HepG2 (cell line): ENCODE results near the gene FOCAD. TPM values are rescaled to one million over a fixed set of nuclear protein-coding genes. Genes with fewer than 3 reads are reported as not detected.

ENCODE experiments used
- ATAC-seq: fragments of 200-7000 bp; cut with Tn5 transposase; 3 replicates; pipeline ENCODE4 v1.9.1; 2020; ENCODE audit warnings: mild to moderate bottlenecking, moderate library complexity
- BruUV-seq: library from RNA; stranded (reverse); fragments of 400-500 nt; replicated peaks from 2 replicates; lab custom pipeline; 2021; lab: Mats Ljungman, UMichigan
- CTCF ChIA-PET: fragments of 300-600 bp; formaldehyde crosslinking; extraction: SDS; loops from one replicate; lab custom pipeline; 2021; ENCODE audit warnings: low total read pairs, inconsistent platforms, low intra/inter-chr PET ratio; lab: Yijun Ruan, JAX
- POLR2A ChIA-PET: fragments of 350-600 bp; sonication (Branson Sonifier 250); formaldehyde crosslinking; loops from one replicate; lab custom pipeline; 2020; ENCODE audit warnings: antibody characterized with exemption, inconsistent platforms; lab: Yijun Ruan, JAX
- DNase-seq: peaks from one replicate; pipeline ENCODE4 v3.0.0-alpha.2; 2015; ENCODE audit warnings: low spot score
- FAIRE-seq: peaks from 3 replicates; lab custom pipeline; 2011; peaks lifted over from hg19 to GRCh38; lab: Jason Lieb, UNC
- H2AFZ ChIP-seq: one replicate; pipeline ENCODE4 v1.6.1; 2011; ENCODE audit warnings: low read length, inconsistent platforms
- H3K27ac ChIP-seq: fragments of 300-600 bp; 3 replicates; pipeline ENCODE4 v1.8.0; 2011; ENCODE audit warnings: mixed run types, mild to moderate bottlenecking, mixed read lengths, low read length, inconsistent platforms; ENCODE audit not compliant: insufficient read depth; ENCODE audit errors: extremely low read length
- H3K27me3 ChIP-seq, 2 experiments: fragments of 200-600 bp in 1 of 2; 2 replicates in 1 of 2; 3 replicates in 1 of 2; pipeline versions ENCODE4 v1.6.0 to v1.8.0; 2011; ENCODE audit warnings: low read length in 2 of 2, mild to moderate bottlenecking in 2 of 2, moderate library complexity in 2 of 2, inconsistent platforms in 1 of 2; ENCODE audit not compliant: insufficient read depth in 2 of 2, control insufficient read depth in 1 of 2
- H3K36me3 ChIP-seq, 2 experiments: fragments of 200-600 bp in 1 of 2; replicated peaks in 1 of 2; 2 replicates in 1 of 2; 3 replicates in 1 of 2; pipeline versions ENCODE4 v1.5.1 to v1.8.0; 2011; ENCODE audit warnings: low read length in 2 of 2, inconsistent platforms in 1 of 2; ENCODE audit not compliant: insufficient read depth in 2 of 2, control insufficient read depth in 1 of 2
- H3K4me1 ChIP-seq: 2 replicates; pipeline ENCODE4 v1.5.1; 2012; ENCODE audit warnings: low read length, inconsistent platforms; ENCODE audit not compliant: insufficient read depth
- H3K4me2 ChIP-seq: 2 replicates; pipeline ENCODE4 v1.6.0; 2011; ENCODE audit warnings: low read depth, low read length, inconsistent platforms
- H3K4me3 ChIP-seq, 3 experiments: fragments of 200-600 bp in 1 of 3; sonication (generic), shearing (Covaris generic) in 1 of 3; replicated peaks in 1 of 3; 2 replicates each; pipeline ENCODE4 v1.5.1; 2011 to 2016; ENCODE audit warnings: low read length in 3 of 3, inconsistent platforms in 2 of 3, low read depth in 2 of 3, mild to moderate bottlenecking in 2 of 3, control low read depth in 1 of 3, mixed read lengths in 1 of 3; ENCODE audit not compliant: insufficient read depth in 1 of 3
- H3K79me2 ChIP-seq: one replicate; pipeline ENCODE4 v1.6.1; 2011; ENCODE audit warnings: low read length, inconsistent platforms; ENCODE audit not compliant: insufficient read depth
- H3K9ac ChIP-seq: 2 replicates; pipeline ENCODE4 v1.6.0; 2011; ENCODE audit warnings: mild to moderate bottlenecking, low read depth, low read length, inconsistent platforms; ENCODE audit not compliant: insufficient read depth
- H3K9me3 ChIP-seq: 2 replicates; pipeline ENCODE4 v1.5.1; 2012; ENCODE audit warnings: mild to moderate bottlenecking, low read length
- H4K20me1 ChIP-seq: 2 replicates; pipeline ENCODE4 v1.6.0; 2011; ENCODE audit warnings: inconsistent platforms, mild to moderate bottlenecking, low read length, moderate library complexity; ENCODE audit not compliant: insufficient read depth
- MYPOP ChIP-seq: sonication (generic); formaldehyde crosslinking; IDR thresholded peaks from 2 replicates; pipeline ENCODE4 v1.8.1; 2023; ENCODE audit warnings: mild to moderate bottlenecking, moderate library complexity, missing genetic modification reagents
- PBX2 ChIP-seq: IDR thresholded peaks from 2 replicates; pipeline ENCODE4 v1.6.1; 2016; ENCODE audit warnings: control low read depth
- POLR2A ChIP-seq, 2 experiments: IDR thresholded peaks; 2 replicates each; pipeline ENCODE4 v1.6.1; 2011; ENCODE audit warnings: low read depth in 2 of 2, low read length in 2 of 2, mild to moderate bottlenecking in 1 of 2, moderate library complexity in 1 of 2; ENCODE audit not compliant: insufficient read depth in 1 of 2
- THAP8 ChIP-seq: sonication (generic); formaldehyde crosslinking; IDR thresholded peaks from 2 replicates; pipeline ENCODE4 v1.5.1; 2020; ENCODE audit warnings: missing genetic modification reagents, mild to moderate bottlenecking, borderline replicate concordance
- U2AF1 ChIP-seq: fragments of 200-400 bp; formaldehyde crosslinking; optimal IDR thresholded peaks from 2 replicates; pipeline ENCODE3; 2017; ENCODE audit warnings: mild to moderate bottlenecking, low read depth, low read length
- XRCC5 ChIP-seq: fragments of 200-400 bp; formaldehyde crosslinking; optimal IDR thresholded peaks from 2 replicates; pipeline ENCODE3; 2017; ENCODE audit warnings: mild to moderate bottlenecking, low read length
- ZFP90 ChIP-seq: sonication (generic); formaldehyde crosslinking; IDR thresholded peaks from 2 replicates; pipeline ENCODE4 v1.8.0; 2022; ENCODE audit warnings: missing genetic modification reagents, mild to moderate bottlenecking, inconsistent platforms, borderline replicate concordance
- ZNF329 ChIP-seq: sonication (generic); formaldehyde crosslinking; IDR thresholded peaks from 2 replicates; pipeline ENCODE4 v1.9.0; 2021; ENCODE audit warnings: low read depth, mild to moderate bottlenecking, missing genetic modification reagents
- ZNF451 ChIP-seq: sonication (generic); formaldehyde crosslinking; IDR thresholded peaks from 2 replicates; pipeline ENCODE4 v1.5.0; 2020; ENCODE audit warnings: mild to moderate bottlenecking, missing genetic modification reagents
- ZNF503 ChIP-seq: sonication (generic); formaldehyde crosslinking; IDR thresholded peaks from 2 replicates; pipeline ENCODE4 v1.4.0; 2020; ENCODE audit warnings: missing genetic modification reagents
- WGBS: methylation state at CpG from one replicate; pipeline ENCODE4 v1.1.6; 2017; ENCODE audit warnings: low lambda C conversion rate; 5-methylcytosine and 5-hydroxymethylcytosine counted together
- in situ Hi-C: cut with HindIII; loops from 2 replicates; pipeline ENCODE4 v1.10.0; 2017; ENCODE audit warnings: low pct_unique_long_range_greater_than_20kb; ENCODE audit not compliant: extremely low pct_ligation_motif_present
- intact Hi-C: fragments of 100-400 bp; cut with micrococcal nuclease; formaldehyde crosslinking; loops from one replicate; pipeline ENCODE4 v1.10.0; 2022; ENCODE audit not compliant: unreplicated experiment
- polyA plus RNA-seq, 8 experiments: library from polyadenylated mRNA; depleted of rRNA in 3 of 8; stranded (reverse) in 7 of 8; unstranded in 1 of 8; fragments of >200 nt; fragmentation: Illumina TruSeq in 4 of 8; extraction: Trizol in 4 of 8; gene quantifications; 2 replicates each; pipeline versions ENCODE4 v1.2.1 to v1.2.3, GENCODE V29; 2011 to 2016; ENCODE audit warnings: low read depth in 4 of 8, missing spikeins in 1 of 8, mixed read lengths in 1 of 8; ENCODE audit not compliant: insufficient read depth in 1 of 8
- total RNA-seq, 5 experiments: library from RNA; depleted of rRNA; stranded (reverse); fragments of >200 nt; fragmentation: Illumina TruSeq; extraction: Trizol; gene quantifications; 2 replicates each; pipeline ENCODE4 v1.2.3, GENCODE V29; 2016; ENCODE audit warnings: low read depth in 1 of 5
- TF ChIP-seq, protein P1 (sequence below): sonication (generic); formaldehyde crosslinking; conservative IDR thresholded peaks from 2 replicates; pipeline ENCODE4 v1.4.0; 2020; ENCODE audit warnings: missing genetic modification reagents
- TF ChIP-seq, protein P2 (sequence below): sonication (generic); formaldehyde crosslinking; IDR thresholded peaks from 2 replicates; pipeline ENCODE4 v1.5.0; 2020; ENCODE audit warnings: missing genetic modification reagents, mild to moderate bottlenecking, borderline replicate concordance
- TF ChIP-seq, protein P3 (sequence below): sonication (generic); IDR thresholded peaks from 2 replicates; pipeline ENCODE4 v1.6.1; 2016; ENCODE audit warnings: low read depth, borderline replicate concordance

The FOCAD gene
- total and polyA plus RNA-seq, 2 of the 13 experiments (the other 11 are each of a cell fraction or from before 2014, with no cell fraction given), result 18.0 to 31.1 TPM

GRCh38 chr9:20804489-20805250, 120.6 kb downstream of the FOCAD start (continued):
- TF ChIP-seq MYPOP (CRISPR knock-in tag) (no peak), ZNF503 (CRISPR knock-in tag) (no peak), POLR2A (IDR thresholded peaks at IDR 0.05; ENCODE audit: insufficient read depth in 1 of 2, low read depth in 2 of 2, low read length in 2 of 2) (no peak), THAP8 (CRISPR knock-in tag) (no peak)

GRCh38 chr9:20805766-20806165, 121.7 kb downstream of the FOCAD start:
- Histone ChIP-seq H3K36me3 (no peaks in the 10 kb centered on the region), H3K4me3 (no peak overlapping the region), H3K79me2 (no peaks in the 10 kb centered on the region), H3K4me1 (no peaks in the 10 kb centered on the region), H3K4me2 (no peak overlapping the region), H4K20me1 (no peaks in the 10 kb centered on the region), H2AFZ (no peak overlapping the region), H3K9ac (no peak overlapping the region), H3K27me3 (no peaks in the 10 kb centered on the region), H3K9me3 (no peaks in the 10 kb centered on the region), H3K27ac (no peak overlapping the region)
- POLR2A ChIA-PET, result no interaction called here
- FAIRE-seq, result no peak
- 93% methylated on average over 2 of the region's 2 CpGs for WGBS
- no peak for DNase-seq
- CTCF ChIA-PET, result no interaction called here
- ATAC-seq, result no peak
- in situ Hi-C loops (no loop called here), intact Hi-C loops (no loop called here)
- no TSS peak for BruUV-seq
- TF ChIP-seq ZNF451 (CRISPR knock-in tag) (no peak), PBX2 (CRISPR knock-in tag) (no peak), ZNF329 (CRISPR knock-in tag) (no peak), XRCC5 (no peak), ZFP90 (CRISPR knock-in tag) (no peak), U2AF1 (no peak)
- TF ChIP-seq, protein P1, sequence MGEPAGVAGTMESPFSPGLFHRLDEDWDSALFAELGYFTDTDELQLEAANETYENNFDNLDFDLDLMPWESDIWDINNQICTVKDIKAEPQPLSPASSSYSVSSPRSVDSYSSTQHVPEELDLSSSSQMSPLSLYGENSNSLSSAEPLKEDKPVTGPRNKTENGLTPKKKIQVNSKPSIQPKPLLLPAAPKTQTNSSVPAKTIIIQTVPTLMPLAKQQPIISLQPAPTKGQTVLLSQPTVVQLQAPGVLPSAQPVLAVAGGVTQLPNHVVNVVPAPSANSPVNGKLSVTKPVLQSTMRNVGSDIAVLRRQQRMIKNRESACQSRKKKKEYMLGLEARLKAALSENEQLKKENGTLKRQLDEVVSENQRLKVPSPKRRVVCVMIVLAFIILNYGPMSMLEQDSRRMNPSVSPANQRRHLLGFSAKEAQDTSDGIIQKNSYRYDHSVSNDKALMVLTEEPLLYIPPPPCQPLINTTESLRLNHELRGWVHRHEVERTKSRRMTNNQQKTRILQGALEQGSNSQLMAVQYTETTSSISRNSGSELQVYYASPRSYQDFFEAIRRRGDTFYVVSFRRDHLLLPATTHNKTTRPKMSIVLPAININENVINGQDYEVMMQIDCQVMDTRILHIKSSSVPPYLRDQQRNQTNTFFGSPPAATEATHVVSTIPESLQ (CRISPR knock-in tag), result no peak
- TF ChIP-seq, protein P2, sequence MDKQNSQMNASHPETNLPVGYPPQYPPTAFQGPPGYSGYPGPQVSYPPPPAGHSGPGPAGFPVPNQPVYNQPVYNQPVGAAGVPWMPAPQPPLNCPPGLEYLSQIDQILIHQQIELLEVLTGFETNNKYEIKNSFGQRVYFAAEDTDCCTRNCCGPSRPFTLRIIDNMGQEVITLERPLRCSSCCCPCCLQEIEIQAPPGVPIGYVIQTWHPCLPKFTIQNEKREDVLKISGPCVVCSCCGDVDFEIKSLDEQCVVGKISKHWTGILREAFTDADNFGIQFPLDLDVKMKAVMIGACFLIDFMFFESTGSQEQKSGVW, result no peak
- TF ChIP-seq, protein P3, sequence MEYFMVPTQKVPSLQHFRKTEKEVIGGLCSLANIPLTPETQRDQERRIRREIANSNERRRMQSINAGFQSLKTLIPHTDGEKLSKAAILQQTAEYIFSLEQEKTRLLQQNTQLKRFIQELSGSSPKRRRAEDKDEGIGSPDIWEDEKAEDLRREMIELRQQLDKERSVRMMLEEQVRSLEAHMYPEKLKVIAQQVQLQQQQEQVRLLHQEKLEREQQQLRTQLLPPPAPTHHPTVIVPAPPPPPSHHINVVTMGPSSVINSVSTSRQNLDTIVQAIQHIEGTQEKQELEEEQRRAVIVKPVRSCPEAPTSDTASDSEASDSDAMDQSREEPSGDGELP, result no peak
